ENCODE measurements around the gene FN3K.

DNA sequence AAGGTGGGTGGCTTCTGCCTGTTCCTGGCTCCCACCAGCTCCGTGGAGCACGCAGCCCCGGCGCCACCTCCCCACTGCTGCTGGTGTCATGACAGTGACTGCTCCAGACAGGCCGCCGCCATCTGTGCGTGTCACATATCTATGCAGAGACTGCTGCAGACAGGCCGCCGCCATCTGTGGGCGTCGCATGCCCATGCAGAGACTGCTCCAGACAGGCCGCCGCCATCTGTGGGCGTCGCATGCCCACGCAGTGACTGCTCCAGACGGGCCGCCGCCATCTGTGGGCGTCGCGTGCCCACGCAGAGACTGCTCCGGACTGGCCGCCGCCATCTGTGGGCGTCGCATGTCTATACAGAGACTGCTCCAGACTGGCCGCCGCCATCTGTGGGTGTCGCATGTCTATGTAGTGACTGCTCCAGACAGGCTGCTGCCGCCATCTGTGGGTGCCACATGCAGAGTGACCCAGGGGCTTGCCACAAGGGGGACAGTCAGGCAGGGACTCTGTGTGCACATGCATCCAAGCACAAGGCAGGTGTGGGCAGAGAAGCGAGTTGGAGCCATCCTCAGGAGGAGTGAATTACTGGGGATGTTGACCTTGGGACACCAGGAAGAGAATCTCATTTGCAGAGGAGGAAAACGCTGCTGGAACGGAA, 22.2 kb upstream of the FN3K start:
- TF ChIP-seq, protein P1, sequence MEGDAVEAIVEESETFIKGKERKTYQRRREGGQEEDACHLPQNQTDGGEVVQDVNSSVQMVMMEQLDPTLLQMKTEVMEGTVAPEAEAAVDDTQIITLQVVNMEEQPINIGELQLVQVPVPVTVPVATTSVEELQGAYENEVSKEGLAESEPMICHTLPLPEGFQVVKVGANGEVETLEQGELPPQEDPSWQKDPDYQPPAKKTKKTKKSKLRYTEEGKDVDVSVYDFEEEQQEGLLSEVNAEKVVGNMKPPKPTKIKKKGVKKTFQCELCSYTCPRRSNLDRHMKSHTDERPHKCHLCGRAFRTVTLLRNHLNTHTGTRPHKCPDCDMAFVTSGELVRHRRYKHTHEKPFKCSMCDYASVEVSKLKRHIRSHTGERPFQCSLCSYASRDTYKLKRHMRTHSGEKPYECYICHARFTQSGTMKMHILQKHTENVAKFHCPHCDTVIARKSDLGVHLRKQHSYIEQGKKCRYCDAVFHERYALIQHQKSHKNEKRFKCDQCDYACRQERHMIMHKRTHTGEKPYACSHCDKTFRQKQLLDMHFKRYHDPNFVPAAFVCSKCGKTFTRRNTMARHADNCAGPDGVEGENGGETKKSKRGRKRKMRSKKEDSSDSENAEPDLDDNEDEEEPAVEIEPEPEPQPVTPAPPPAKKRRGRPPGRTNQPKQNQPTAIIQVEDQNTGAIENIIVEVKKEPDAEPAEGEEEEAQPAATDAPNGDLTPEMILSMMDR (IDR thresholded peaks at IDR 0.05), result no peak
- TF ChIP-seq EP300 (IDR thresholded peaks at IDR 0.05), result no peak
- no peak for TF ChIP-seq POLR2A (IDR thresholded peaks at IDR 0.05; ENCODE audit: low read depth)
- TF ChIP-seq POLR2AphosphoS5 (IDR thresholded peaks at IDR 0.05), result no peak

Data from esophagus muscularis mucosa (tissue), 4 donors.